A549 (cell line): Measurements from ENCODE around the gene EXOC6.

ENCODE experiments used
- POLR2A ChIP-seq: IDR thresholded peaks from 2 replicates; pipeline ENCODE4 v1.6.1; 2012; ENCODE audit warnings: mild to moderate bottlenecking, low read length
- TF ChIP-seq, protein P1 (sequence below): IDR thresholded peaks from 2 replicates; pipeline ENCODE4 v1.6.1; 2012
- TF ChIP-seq, protein P2 (sequence below): fragments of >200 bp; sonication (Bioruptor Twin); formaldehyde crosslinking; IDR thresholded peaks from 3 replicates; pipeline ENCODE4 v1.5.1; 2016
- TF ChIP-seq, protein P3 (sequence below): fragments of 200-600 bp; sonication (generic); IDR thresholded peaks from 2 replicates; pipeline ENCODE4 v1.6.1; 2016; ENCODE audit warnings: antibody characterized with exemption, mild to moderate bottlenecking, moderate library complexity

DNA sequence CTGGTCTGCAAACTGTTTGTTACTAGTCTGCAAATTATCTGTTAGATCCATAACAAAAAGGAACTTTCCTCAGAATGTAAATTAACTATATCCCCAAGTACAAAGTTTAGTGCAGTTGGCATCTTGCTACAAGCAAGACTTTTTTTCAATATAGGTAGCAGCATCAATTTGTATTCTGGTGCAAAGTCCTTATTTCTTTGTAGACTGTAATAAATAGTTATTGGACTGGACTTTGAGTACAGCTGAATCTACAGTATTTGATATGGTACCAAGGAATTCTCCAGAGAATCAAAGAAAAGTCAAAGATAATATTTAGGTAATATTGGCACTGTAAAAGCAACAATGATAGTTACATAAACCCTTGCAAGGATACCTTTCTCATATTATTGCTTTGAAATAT lies 89.6 kb downstream of the EXOC6 start:
- TF ChIP-seq, protein P1, sequence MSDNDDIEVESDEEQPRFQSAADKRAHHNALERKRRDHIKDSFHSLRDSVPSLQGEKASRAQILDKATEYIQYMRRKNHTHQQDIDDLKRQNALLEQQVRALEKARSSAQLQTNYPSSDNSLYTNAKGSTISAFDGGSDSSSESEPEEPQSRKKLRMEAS: no peak
- TF ChIP-seq, protein P2, sequence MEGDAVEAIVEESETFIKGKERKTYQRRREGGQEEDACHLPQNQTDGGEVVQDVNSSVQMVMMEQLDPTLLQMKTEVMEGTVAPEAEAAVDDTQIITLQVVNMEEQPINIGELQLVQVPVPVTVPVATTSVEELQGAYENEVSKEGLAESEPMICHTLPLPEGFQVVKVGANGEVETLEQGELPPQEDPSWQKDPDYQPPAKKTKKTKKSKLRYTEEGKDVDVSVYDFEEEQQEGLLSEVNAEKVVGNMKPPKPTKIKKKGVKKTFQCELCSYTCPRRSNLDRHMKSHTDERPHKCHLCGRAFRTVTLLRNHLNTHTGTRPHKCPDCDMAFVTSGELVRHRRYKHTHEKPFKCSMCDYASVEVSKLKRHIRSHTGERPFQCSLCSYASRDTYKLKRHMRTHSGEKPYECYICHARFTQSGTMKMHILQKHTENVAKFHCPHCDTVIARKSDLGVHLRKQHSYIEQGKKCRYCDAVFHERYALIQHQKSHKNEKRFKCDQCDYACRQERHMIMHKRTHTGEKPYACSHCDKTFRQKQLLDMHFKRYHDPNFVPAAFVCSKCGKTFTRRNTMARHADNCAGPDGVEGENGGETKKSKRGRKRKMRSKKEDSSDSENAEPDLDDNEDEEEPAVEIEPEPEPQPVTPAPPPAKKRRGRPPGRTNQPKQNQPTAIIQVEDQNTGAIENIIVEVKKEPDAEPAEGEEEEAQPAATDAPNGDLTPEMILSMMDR: no peak
- no peak for TF ChIP-seq POLR2A
- TF ChIP-seq, protein P3, sequence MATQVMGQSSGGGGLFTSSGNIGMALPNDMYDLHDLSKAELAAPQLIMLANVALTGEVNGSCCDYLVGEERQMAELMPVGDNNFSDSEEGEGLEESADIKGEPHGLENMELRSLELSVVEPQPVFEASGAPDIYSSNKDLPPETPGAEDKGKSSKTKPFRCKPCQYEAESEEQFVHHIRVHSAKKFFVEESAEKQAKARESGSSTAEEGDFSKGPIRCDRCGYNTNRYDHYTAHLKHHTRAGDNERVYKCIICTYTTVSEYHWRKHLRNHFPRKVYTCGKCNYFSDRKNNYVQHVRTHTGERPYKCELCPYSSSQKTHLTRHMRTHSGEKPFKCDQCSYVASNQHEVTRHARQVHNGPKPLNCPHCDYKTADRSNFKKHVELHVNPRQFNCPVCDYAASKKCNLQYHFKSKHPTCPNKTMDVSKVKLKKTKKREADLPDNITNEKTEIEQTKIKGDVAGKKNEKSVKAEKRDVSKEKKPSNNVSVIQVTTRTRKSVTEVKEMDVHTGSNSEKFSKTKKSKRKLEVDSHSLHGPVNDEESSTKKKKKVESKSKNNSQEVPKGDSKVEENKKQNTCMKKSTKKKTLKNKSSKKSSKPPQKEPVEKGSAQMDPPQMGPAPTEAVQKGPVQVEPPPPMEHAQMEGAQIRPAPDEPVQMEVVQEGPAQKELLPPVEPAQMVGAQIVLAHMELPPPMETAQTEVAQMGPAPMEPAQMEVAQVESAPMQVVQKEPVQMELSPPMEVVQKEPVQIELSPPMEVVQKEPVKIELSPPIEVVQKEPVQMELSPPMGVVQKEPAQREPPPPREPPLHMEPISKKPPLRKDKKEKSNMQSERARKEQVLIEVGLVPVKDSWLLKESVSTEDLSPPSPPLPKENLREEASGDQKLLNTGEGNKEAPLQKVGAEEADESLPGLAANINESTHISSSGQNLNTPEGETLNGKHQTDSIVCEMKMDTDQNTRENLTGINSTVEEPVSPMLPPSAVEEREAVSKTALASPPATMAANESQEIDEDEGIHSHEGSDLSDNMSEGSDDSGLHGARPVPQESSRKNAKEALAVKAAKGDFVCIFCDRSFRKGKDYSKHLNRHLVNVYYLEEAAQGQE: no peak
